ENCODE results near the gene VRK1.

The VRK1 gene

DNA sequence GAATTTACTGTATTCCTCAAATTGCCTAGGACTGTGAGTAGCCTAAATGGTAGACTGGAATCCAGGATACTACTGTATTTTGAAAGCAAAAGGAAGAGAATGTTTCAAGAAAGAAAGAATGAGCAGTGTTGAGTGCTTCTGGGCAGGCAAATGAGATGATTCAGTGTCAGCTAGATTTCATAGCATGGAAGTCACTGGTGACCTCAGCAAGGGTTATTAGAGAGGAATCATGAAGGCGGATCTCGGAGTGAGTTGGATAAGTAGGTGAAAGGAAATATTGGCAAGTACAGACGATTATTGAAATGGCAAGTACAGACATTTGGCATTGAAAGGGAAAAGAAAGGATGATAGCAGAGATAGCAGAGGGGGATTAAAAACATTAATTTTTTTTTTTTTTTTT lies 27.1 kb downstream of the VRK1 start:
- DNase-seq (ENCODE audit: low read depth): peak; percentile 69

DNA sequence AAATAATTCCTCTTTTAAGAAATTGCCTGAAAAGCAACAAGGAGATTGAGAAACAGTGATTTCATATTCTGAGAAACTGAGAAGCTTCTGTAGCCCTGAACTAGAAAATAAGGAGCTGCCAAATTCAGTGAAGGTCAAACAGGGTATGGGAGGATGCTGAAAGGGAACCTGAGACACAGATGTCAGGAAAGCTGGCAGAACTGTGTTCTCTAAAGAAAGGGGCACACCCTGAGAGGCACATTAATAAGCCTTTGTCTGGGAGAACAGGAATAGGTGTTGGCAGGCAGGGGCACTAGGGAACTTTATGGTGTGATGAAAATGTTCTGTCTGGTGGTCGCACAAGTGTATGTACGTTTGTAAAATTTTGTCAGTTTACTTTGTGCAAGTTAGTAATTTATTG lies 29.6 kb downstream of the VRK1 start:
- DNase-seq (ENCODE audit: low read depth): no peak

DNA sequence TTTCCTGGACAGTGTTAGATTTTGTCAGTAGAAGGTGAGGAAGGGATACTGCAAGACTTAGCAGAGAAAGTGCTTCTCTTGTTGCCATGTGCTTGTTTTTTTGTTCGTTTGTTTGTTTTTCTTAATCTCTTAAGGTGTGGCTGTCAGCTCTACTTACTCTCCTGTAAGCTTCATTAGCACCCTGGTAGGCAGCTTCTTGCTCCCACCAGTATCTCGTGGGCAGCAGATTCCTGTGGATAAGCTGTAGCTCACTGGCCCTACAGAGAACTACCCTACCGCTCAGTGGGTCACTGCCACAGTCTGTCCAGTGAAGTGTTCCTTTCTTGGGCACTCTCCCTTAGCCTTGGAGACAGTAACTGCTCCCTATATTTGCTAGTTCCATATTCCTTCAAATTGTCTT lies 30.1 kb downstream of the VRK1 start:
- DNase-seq (ENCODE audit: low read depth): no peak

DNA sequence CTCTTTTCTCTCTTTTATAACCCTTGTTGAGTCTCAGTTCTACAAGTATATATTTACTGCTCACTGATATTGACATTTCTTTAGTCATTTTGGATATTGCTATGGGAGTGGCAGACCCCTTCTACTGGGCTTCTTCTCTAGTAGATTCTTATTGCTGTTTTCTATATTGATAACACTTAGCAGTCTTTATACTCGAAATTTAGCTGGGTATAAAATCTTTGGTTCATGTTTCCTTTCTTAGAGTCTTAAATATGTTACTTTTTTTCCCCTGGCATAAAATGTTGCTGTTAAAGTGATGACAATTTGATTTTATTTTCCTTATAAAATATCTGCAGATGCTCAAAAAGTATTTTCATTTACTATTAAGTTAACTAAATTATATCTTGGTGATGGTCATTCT lies 32.6 kb downstream of the VRK1 start:
- no peak for DNase-seq (ENCODE audit: low read depth)

DNA sequence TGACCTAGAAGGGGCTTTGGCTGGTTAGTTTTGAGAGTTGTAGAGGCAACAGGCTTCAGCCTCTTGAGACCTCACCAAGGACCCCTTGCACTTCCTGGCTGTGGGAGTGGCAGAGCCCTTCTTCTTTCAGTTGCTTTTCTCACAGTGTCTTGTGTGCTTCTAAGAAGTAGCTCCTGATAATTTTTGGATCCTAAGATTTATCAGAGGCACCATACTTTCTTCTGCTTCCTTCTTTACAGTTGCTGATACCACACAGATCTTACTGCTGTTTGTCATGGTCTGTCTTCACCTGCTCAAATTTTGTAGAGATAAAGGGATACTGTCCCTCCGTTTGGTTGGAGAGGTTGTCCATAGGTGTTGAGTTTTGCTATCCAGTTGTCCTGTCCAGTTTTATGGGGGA lies 33.8 kb downstream of the VRK1 start:
- DNase-seq (ENCODE audit: low read depth): no peak

DNA sequence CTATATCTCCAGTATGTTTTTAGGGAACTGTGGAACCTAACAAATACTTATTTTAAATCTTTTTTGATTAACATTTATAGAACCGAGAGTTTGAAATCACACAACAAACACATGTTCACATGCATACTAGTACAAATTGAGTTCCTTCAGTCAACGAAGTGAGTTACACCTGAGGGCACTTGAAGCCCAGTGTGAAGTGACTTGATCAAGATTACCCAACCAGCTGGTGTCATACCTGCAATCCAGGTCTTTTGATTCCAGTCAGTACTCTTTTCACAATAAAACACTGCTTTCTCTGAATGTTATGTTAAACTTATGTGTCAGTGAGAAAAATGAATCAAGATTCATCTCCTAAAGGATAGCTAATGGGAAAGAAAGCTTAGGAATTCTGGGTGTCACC lies 35.2 kb downstream of the VRK1 start:
- DNase-seq (ENCODE audit: low read depth): no peak

GRCh38 chr14:96838449-96838848 lies 41.3 kb downstream of the VRK1 start:
- DNase-seq (ENCODE audit: low read depth): no peak

DNA sequence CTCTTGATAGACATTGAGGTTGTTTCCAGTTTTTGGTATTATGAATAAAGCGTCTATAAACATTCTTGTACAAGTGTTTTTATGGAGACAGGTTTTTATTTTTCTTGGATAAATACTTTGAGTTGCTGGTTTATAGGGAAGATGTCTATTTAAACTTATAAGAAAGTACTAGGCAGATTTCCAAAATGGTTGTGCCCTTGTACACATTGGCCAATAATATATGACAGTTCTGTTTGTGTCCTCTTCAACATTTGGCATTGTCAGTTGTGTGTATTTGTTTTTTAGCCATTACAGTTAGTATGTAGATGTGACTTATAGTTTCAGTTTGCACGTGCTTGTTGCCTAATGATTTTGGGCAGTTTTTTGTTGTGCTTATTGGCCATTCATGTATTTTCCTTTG lies 42.1 kb downstream of the VRK1 start:
- no peak for DNase-seq (ENCODE audit: low read depth)

DNA sequence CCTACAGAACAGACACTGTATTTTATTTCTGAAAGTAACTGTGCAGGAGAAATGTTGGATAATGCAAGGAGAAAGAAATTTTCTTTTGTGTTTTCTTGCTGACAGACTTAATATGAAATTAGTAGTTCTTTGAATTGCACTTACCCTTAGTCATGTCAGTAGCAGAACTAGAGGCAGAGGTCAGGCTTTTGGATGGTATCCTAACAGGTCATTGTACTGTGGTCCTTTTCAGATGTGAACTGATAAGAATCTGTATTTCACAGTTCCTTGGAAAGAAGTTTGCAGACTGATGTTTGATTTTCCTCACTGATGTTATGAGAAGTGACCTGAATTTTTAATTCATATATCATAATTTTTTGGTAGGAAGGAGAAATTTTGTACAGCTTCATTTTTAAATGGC lies 46.0 kb downstream of the VRK1 start:
- DNase-seq (ENCODE audit: low read depth): no peak

GRCh38 chr14:96844857-96845570 lies 47.8 kb downstream of the VRK1 start:
- DNase-seq (ENCODE audit: low read depth): no peak

DNA sequence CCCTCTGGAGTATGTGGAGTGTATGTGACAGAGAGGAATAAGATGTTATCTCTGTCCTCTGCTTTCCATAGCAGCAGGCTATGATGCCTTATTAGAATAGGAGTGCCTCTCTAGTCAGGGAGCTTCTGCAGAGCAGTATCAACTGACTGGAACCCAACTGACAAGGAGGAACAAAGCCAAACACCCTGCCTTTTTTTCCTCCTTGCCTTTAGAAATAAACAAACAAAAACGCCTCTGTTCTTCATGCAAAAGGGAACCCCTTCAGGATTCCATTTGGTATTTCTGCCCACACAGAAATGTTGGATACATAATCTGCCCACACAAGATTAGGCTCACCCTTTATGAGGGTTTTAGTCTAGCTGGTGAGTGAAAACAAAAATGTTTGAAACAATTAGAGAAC lies 50.3 kb downstream of the VRK1 start:
- DNase-seq (ENCODE audit: low read depth): no peak

DNA sequence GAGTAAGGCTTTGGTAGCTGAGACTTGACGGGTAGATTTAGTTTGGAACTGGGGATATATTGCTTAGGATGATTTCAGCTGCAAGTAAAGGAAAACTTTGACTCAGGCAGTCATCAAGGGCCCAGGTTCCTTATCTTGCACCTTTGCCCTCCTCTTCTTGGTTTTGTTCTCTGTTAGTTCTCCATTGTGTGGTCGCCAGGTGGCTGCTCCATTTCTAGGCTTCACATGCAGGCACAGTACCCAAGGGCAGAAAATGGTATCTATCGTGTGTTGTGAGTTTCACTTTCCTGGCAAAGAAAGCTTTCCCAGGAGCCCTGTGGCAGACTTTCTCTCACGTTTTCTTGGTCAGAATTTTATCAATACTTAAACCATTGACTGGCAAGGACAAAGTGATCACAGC lies 50.8 kb downstream of the VRK1 start:
- no peak for DNase-seq (ENCODE audit: low read depth)

DNA sequence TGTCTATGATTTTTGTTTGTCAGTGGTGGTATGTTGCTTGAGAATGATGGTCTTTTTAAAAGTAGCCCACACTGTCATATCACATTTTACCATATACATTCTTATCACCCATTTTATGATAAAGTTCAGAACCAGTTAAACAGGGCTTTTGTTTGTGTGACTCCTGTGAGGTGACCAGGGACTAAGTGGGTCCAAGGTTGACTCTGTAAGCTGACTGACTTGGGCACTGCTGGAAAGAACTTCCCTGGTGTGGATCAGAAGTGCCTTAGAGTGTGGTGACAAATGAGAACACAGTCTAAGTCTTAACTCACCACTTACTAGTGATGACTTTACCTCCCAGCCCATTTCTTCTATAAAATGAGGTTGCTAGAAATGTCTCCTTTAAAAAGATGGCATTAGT lies 52.6 kb downstream of the VRK1 start:
- DNase-seq (ENCODE audit: low read depth): no peak

DNA sequence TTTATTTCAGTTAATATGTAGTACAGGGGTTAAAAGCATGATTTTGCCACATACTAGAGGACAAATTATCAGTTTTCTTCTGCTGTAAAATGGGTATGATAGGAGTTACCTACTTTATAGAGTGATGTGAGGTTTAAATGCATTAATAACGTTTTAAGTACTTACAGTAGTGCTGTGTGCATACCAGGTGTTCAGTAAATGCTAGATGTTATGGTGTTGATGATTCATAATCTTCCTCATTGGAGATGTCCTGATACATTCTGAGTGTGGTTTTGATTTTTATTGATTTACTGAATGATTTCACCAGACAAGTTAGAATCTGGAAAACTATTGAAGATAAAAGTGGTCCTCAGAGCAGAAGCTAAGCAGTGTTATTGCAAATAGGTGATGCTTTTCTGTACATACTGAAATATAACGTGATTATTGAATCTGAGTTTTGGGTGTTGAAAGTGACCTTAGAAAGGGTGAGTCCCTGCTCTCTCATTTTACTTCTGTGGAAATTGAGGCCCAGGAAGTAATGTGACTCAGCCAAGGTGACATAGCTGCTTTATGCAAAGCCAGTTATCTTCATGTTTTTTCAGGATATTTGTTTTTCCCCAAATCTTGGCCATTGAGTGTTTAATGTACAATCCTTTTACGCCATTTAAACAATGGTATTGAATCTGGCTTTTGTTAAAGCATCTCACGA lies 54.7 kb downstream of the VRK1 start:
- DNase-seq (ENCODE audit: low read depth): no peak

DNA sequence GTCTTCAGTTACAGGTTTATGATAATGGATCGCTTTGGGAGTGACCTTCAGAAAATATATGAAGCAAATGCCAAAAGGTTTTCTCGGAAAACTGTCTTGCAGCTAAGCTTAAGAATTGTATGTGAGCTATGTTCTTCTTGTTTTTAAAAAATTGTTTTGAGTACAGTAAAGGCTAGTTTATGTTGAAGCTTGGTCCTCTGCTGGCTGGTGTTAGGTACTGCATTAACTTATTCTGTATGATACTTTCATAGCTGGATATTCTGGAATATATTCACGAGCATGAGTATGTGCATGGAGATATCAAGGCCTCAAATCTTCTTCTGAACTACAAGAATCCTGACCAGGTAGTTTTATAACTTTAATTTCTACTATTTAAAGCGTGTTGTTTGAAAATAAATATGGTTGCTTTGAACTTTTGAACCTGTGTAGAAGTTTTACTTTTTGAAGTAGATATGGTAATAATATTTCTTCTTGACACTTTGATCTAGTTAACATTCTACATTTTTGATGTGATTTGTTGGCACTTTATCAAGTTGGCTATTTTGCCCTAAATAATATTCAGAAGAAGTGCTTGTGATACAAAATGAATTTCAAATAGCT lies 55.7 kb downstream of the VRK1 start:
- peak; percentile 63 for DNase-seq (ENCODE audit: low read depth)

- no peak for DNase-seq (ENCODE audit: low read depth)
These were observed 61.5 kb downstream of the VRK1 start for GRCh38 chr14:96858643-96859042.

- no peak for DNase-seq (ENCODE audit: low read depth)
These were observed 64.6 kb downstream of the VRK1 start for GRCh38 chr14:96861568-96862310.

GRCh38 chr14:96863327-96863985 lies 66.3 kb downstream of the VRK1 start:
- no peak for DNase-seq (ENCODE audit: low read depth)

DNA sequence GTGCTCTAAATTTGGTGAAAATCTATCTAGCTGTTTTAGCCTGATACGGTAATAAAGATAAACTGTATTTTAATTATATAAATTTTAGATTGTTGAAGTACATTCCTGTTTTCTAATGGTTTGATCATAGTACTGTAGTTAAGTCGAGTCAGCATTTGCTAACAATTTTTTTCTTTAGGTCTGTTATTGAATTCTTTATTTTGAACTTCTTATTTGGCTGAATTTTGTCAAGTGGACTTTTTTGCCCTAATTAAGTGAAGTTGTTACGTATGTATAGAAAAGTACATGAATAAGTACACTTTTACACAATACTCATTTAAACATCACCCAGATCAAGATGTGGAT lies 66.8 kb downstream of the VRK1 start:
- no peak for DNase-seq (ENCODE audit: low read depth)

GRCh38 chr14:96867634-96868033 lies 70.5 kb downstream of the VRK1 start:
- no peak for DNase-seq (ENCODE audit: low read depth)

GRCh38 chr14:96874127-96874526 lies 76.9 kb downstream of the VRK1 start:
- DNase-seq (ENCODE audit: low read depth): no peak

GRCh38 chr14:96876747-96877146 lies 79.6 kb downstream of the VRK1 start:
- DNase-seq (ENCODE audit: low read depth): no peak

Measured in fibroblast of gingiva (primary cell).